T-helper 9 cell (primary cell): ENCODE data around the gene SLC36A4.
"Not testable (repeated sequence)": the region's sequence is repeated elsewhere in the genome, so short reads cannot be mapped to it uniquely, and the experiment has no call there.

Experiments
- DNase-seq: peaks from one replicate; pipeline ENCODE4 v3.0.0-alpha.2; 2020
- total RNA-seq, 2 donors: gene quantifications; one replicate each; lab custom pipeline; 2026; lab: John Stamatoyannopoulos, UW

SLC36A4 gene
- 10.6 to 24.2 reads per million in 2 donors for total RNA-seq

DNA sequence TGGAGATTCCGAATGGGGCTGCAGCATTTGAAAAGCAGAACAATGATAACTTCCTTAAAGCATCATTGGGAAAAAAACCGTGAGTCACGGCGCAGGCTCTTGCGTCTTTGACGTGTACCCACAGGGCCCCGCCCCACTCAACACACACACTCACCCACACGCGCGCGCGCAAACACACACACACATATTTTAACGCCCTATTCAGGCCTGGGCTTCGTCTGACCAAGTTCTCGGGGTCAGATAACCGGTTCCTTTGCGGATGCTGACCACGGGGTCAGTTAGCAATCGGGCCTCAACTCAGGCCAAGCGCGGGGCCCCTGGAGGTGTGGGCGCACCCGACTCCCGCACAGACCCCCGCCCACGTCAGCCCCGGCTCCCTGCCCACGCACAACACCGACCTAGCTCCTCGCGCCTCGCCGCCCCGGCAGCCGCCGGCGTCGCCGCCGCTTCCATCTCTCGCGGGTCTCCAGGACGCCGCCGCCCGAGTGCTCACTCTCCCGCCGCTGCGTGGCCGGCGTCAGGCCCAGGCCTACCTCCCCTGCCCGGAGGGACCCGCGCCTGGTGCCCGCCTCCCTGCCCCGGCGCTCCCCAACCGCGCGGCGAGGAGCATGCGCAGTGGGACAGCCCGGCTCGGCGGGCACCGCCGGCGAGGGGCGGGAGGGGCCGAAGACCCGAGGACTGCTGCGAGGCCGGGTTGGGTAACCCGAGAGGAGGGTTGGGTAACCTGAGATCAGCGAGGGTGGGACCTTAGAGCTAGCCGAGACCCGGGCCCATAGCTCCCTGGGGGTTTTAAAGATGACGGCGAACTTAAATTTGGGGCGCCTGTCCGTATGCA is at the start of gene SLC36A4:
Gene SLC36A4 (minus strand): TSS at position 612 of the 835 bp plus-strand sequence. CDS start 159 bp downstream, at position 453.
- peak; percentile 73 for DNase-seq

GRCh38 chr11:93246790-93247189 is 49.0 kb upstream of the SLC36A4 start:
- DNase-seq = not testable (repeated sequence)

- DNase-seq = no peak
Observed at GRCh38 chr11:93244018-93244417, 46.2 kb upstream of the SLC36A4 start.

GRCh38 chr11:93239966-93240365 is 42.2 kb upstream of the SLC36A4 start:
- no peak for DNase-seq

DNA sequence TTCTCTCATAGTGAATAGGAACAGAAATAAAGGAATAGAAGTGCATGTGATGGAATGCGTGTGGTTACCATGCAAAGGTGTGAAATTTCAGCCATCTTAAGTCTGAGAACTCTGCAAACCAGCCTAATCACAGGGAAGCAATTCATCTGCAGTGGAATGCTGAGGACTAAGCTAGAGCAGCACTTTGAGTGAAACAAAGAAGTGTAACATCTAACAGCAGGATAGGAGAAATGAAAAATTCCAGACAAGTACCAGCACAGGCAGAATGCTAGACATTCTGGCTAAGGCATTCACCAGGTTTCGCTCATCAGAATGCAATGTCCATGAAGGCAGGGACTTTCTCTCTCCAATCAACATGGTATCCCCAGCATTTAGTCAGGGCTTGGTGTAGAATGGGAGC is 41.2 kb upstream of the SLC36A4 start:
- no peak for DNase-seq

DNA sequence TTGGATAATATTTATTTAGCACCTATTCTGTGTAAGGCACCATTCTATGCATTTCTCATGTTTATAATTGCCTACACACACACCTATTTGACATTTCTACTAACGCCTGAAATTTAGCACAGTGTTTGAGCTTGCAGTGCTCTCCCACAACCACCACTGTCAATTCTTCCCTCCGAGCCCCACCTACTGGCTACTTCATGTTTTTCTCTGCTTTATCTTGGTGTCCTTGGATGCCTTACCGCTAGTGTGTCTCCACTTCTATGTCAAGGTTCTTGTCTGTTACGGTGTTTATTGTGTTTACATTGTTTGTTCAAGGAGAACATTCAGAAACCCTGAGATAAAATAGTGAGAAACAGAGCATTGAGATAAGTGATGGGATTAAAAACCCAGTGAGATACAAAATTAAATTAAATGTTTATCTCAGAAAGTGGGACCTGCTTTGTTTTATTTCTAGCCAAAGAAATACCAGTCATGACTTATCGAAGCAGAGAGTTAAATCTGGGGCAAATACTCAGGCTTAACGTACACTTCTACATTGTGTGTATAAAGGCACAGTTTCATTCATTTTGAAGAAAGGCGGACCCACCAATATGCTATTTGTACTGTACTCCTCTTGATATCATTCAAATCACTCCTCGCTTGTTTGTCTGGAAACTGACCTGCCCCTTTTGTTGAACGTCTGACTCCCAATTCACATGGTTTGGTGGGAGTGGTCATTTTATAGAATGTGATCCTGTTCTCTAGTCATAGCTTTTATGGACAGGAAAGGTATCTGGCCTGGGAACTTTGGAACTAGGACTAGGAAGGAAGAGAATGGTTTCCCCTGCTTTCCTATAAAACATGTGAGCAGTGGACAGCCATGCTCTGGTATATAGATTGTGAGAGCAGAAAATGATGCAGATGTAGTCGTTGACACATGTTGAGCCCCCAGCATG is 39.2 kb upstream of the SLC36A4 start:
- DNase-seq = no peak

DNA sequence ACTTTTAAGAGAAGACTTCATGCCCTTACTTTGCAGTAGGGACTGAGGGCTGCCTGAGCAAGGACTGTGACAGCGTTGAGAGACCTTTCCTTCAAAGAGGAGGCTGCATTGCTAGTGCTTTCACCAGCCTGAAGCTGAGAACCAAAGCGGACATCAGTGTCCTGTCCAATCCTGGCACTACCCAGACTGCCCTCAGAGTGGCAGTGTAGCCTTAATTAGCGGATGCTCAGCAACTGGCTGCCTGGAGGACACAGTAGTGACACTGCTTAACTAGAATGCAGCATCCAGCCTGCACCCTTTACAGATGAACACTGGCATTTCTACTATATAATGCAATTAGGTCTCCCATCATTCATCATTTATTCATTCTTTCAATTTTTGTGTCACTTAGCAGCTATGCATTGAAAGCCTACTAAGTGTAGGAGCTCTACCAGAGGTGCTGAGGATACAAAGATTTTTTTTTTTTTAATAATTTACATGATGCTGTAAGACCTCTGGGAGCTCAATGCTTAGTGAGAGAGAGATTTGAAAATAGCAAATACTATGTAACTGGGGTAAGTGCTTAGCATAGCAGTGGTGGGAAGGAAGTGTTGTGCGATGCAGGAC is 36.9 kb upstream of the SLC36A4 start:
- DNase-seq = peak; percentile 52

- DNase-seq = no peak
Observed at GRCh38 chr11:93229876-93230275, 32.1 kb upstream of the SLC36A4 start.

DNA sequence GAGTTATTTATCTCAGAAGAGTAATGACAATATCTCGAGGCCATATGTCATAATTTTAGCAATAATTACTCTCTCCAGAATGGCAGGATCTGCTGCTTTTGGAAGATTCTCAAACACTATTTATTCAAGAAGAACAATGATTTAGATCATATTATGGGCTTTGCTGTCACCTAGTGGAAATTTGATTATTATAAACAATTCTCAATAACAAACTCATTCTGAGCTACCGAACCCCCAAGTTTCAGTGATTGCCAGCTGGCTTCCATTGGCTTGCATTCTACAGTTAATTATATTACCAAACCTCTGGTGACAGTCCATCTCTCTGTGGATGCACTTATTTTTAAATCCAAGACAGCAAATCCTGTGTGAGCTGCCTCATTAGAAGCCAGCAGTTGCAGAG is 27.9 kb upstream of the SLC36A4 start:
- no peak for DNase-seq

GRCh38 chr11:93221539-93221938 is 23.7 kb upstream of the SLC36A4 start:
- no peak for DNase-seq

GRCh38 chr11:93220078-93220477 is 22.3 kb upstream of the SLC36A4 start:
- DNase-seq = no peak

GRCh38 chr11:93219440-93219839 is 21.6 kb upstream of the SLC36A4 start:
- DNase-seq = no peak

DNA sequence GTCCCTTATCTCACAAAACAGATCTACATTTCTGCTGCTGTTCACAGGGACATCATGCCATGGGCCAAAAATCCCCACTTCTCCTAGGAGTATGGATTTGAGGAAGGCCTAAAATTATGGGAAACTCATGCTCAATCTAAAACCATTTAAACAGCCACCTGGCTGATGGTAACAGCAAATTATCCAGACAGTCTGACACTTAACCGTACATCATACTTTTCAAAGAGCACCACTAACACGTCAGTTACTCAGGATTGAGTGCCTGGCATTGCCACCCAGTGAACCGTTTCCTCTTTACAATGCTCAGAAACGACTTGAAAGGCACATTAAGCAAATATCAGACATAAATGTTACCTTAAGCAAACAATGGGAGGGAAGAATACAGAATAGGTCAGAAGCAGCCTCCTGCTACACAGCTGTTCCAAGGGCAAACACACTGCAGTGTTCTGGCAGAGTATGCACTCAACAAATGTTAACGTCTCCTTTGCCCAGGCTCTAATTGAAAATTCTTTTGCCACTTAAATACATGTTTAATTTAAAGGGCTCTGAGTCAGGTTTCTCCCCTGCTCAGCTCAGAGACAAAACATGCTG is 18.8 kb upstream of the SLC36A4 start:
- no peak for DNase-seq

GRCh38 chr11:93213622-93214021 is 15.8 kb upstream of the SLC36A4 start:
- DNase-seq = no peak

- no peak for DNase-seq
Observed at GRCh38 chr11:93212094-93212493, 14.3 kb upstream of the SLC36A4 start.

- no peak for DNase-seq
Observed at GRCh38 chr11:93209466-93209865, 11.7 kb upstream of the SLC36A4 start.

DNA sequence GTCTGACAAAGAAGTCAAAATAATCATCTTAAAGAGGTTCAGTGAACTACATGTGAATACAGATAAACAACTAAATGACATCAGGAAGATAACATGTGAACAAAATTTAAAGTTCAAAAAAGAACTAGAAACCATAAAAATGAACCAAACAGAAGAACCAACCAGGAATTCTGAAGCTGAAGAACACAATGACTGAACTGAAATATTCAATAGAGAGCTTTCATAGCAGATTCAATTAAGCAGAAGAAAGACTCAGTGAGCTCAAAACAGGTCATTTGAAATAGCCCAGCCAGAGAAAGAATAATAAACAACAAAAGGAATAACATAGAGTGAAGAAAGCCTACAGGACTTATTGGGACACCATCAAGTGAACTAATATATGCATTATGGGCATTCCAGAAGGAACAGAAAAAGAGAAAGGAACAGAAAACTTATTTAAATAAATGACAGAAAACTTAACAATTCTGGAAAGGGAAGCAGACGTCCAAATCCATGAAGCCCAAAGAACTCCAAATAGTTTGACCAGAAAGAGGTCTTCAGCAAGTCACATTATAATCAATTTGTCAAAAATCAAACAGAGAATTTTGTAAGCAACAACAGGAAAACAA is 11.0 kb upstream of the SLC36A4 start:
- no peak for DNase-seq

DNA sequence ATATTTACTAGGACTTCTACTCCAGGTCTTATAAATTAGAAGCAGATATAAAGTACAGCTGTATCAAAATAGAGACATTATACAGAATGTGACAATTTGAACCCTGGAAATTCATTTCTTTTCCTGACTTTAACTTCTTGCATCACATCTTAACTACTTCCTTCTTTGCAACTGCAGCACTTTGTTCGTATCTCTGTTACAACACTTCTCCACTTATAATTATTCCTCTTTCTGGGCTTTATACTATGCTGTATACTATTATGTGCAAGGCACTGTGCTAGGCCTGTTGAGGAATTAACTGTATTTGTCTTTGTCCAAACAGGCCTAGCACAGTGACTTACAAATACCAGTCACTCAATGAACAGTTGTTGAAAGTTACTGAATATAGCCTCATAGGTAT is 1.8 kb upstream of the SLC36A4 start:
- DNase-seq = no peak

GRCh38 chr11:93198215-93198845 is 539 bp upstream of the SLC36A4 start:
- DNase-seq = no peak

- no peak for DNase-seq
Observed at GRCh38 chr11:93196816-93197379, 893 bp downstream of the SLC36A4 start.

GRCh38 chr11:93194673-93195291 is 3.0 kb downstream of the SLC36A4 start:
- DNase-seq = no peak
